PFSK-1 (cell line): ENCODE results near the gene POLR3B.

Experiments used
- FOXP2 ChIP-seq: optimal IDR thresholded peaks from 2 replicates; pipeline ENCODE3; 2011; ENCODE audit warnings: borderline replicate concordance, control low read depth, inconsistent platforms; ENCODE audit not compliant: insufficient read depth; ENCODE audit errors: extremely low read length, extremely low read depth
- POLR2AphosphoS5 ChIP-seq: IDR thresholded peaks from 2 replicates; pipeline ENCODE4 v1.6.1; 2012; ENCODE audit warnings: low read depth, mild to moderate bottlenecking, control low read depth, low read length, moderate library complexity
- REST ChIP-seq, 2 experiments: IDR thresholded peaks; 2 replicates each; pipeline versions ENCODE4 v1.6.1 to v1.8.0; 2011 to 2012; ENCODE audit warnings: low read depth in 2 of 2, low read length in 2 of 2, control low read depth in 1 of 2, inconsistent platforms in 1 of 2, mild to moderate bottlenecking in 1 of 2, moderate library complexity in 1 of 2; ENCODE audit not compliant: insufficient read depth in 1 of 2
- SIN3A ChIP-seq: IDR thresholded peaks from 2 replicates; pipeline ENCODE4 v1.6.1; 2012; ENCODE audit warnings: mild to moderate bottlenecking, low read length, moderate library complexity, borderline replicate concordance; ENCODE audit not compliant: insufficient read depth
- TAF1 ChIP-seq: IDR thresholded peaks from 2 replicates; pipeline ENCODE4 v1.6.1; 2012; ENCODE audit warnings: low read length, control low read depth, borderline replicate concordance; ENCODE audit not compliant: insufficient read depth

POLR3B gene

GRCh38 chr12:106423291-106423690, 65.7 kb downstream of the POLR3B start:
- no peak for TF ChIP-seq TAF1
- no peak for TF ChIP-seq SIN3A
- no peak for TF ChIP-seq POLR2AphosphoS5
- TF ChIP-seq REST (IDR thresholded peaks at IDR 0.05; ENCODE audit: insufficient read depth in 1 of 2, low read depth in 2 of 2, low read length in 2 of 2): no peak

GRCh38 chr12:106425061-106425702, 67.6 kb downstream of the POLR3B start:
- TF ChIP-seq TAF1: no peak
- TF ChIP-seq SIN3A: no peak
- TF ChIP-seq REST (IDR thresholded peaks at IDR 0.05; ENCODE audit: insufficient read depth in 1 of 2, low read depth in 2 of 2, low read length in 2 of 2): no peak
- TF ChIP-seq POLR2AphosphoS5: no peak
- no peak for TF ChIP-seq FOXP2

- TF ChIP-seq REST (IDR thresholded peaks at IDR 0.05; ENCODE audit: insufficient read depth in 1 of 2, low read depth in 2 of 2, low read length in 2 of 2): no peak
- no peak for TF ChIP-seq SIN3A
Measured at GRCh38 chr12:106427917-106428316, 70.4 kb downstream of the POLR3B start.

GRCh38 chr12:106428384-106428783, 70.8 kb downstream of the POLR3B start:
- TF ChIP-seq REST (IDR thresholded peaks at IDR 0.05; ENCODE audit: insufficient read depth in 1 of 2, low read depth in 2 of 2, low read length in 2 of 2) (no peak), POLR2AphosphoS5 (no peak), SIN3A (no peak), TAF1 (no peak), FOXP2 (no peak)

GRCh38 chr12:106429043-106429552, 71.5 kb downstream of the POLR3B start:
- TF ChIP-seq POLR2AphosphoS5: no peak
- no peak for TF ChIP-seq FOXP2
- TF ChIP-seq REST (IDR thresholded peaks at IDR 0.05; ENCODE audit: insufficient read depth in 1 of 2, low read depth in 2 of 2, low read length in 2 of 2): no peak
- no peak for TF ChIP-seq TAF1
- no peak for TF ChIP-seq SIN3A
